Large intestine (tissue), 3 donors: ENCODE measurements around the gene SUGP1. TPM values are rescaled to one million over a fixed set of nuclear protein-coding genes. Genes with fewer than 3 reads are reported as not detected.
A peak's percentile ranks its signal among the peaks of the same experiment; 100 is the strongest.

Experiments
- DNase-seq, 2 donors: peaks; one replicate each; pipeline versions ENCODE4 v3.0.0 to v3.0.0-alpha.2; 2013
- H3K27ac ChIP-seq: one replicate; pipeline ENCODE4 v1.5.1; 2013; ENCODE audit warnings: low read length
- H3K27me3 ChIP-seq: 2 replicates; pipeline ENCODE4 v1.6.1; 2013; ENCODE audit warnings: low read length; ENCODE audit not compliant: control insufficient read depth, insufficient read depth
- H3K36me3 ChIP-seq: 2 replicates; pipeline ENCODE4 v1.6.1; 2013; ENCODE audit warnings: low read length; ENCODE audit not compliant: control insufficient read depth, insufficient read depth
- H3K4me1 ChIP-seq: one replicate; pipeline ENCODE4 v1.6.1; 2013; ENCODE audit warnings: low read length; ENCODE audit not compliant: control insufficient read depth, insufficient read depth
- H3K4me3 ChIP-seq: one replicate; pipeline ENCODE4 v1.5.1; 2013; ENCODE audit warnings: low read length
- H3K9me3 ChIP-seq: one replicate; pipeline ENCODE4 v1.6.1; 2013; ENCODE audit warnings: mild to moderate bottlenecking, low read depth, low read length, moderate library complexity; ENCODE audit not compliant: control insufficient read depth
- WGBS: methylation state at CpG from one replicate; pipeline ENCODE4 v1.1.5; 2013; ENCODE audit warnings: low lambda C conversion rate; ENCODE audit not compliant: insufficient coverage; 5-methylcytosine and 5-hydroxymethylcytosine counted together
- polyA plus RNA-seq: library from polyadenylated mRNA; unstranded; fragments of 120-200 nt; gene quantifications from one replicate; pipeline ENCODE4 v1.2.1, GENCODE V29; 2013

Gene SUGP1
- polyA plus RNA-seq, 1 donor, result 38.3 TPM

DNA sequence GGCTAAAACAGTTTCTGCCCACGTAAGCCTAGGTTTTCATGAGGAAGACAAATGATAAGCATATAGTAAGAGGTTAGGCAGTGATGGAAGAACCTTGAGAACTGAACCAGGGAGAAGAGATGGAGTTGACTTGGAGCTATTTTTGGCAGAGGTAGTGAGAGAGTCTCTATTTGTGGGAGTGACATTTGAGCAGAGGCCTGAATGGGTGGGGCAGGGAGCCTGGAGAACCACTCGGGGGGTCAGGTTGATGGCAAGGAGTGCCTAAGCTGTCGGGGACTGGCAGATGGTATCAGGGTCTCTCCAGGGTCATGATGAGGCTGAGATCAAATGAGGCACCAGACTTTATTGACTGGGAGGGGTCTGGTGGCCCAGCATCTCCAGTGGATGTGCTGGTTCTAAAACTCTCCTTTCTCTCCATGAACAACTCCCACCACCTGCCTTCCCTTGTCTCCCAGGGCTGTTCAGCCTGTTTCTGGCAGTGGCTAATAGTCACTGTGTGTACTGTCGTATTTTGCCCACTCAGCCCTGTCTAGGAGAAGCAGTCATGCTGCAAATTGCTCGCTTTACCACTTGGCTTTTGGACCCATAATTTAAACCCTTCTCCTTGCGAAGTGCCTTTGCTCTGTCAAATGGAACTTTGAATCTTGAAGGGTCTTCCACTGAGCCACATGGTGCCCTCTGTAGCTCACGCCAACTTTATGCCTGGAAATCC lies 3.9 kb upstream of the SUGP1 start:
- WGBS, result 88% methylated on average over 1 of the region's 7 CpGs

DNA sequence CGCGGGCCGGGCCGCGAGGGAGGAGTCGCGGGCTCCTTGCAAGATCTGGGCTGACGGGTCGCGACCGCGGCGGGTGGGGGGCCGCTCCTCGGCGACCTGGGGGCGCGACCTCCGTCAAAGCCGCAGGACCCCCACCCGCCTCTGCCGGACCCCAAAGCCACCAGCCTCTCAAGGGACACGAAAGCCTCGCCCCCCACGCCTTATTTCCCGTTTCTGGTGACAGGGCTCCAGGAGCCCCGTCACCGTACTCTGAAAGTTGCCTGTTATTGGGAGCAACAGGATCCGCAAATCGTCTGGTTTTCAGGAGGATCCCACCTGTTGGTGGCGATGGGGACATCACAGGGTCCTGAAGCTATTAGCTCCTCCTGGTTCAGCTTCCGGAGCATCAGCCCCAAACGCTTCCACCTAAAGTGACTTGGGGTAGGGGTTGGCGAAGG lies 850 bp upstream of the SUGP1 start:
- H3K4me1 ChIP-seq, result peaks cover 7% of the 10 kb centered on the region
- H3K27me3 ChIP-seq, result no peaks in the 10 kb centered on the region
- H3K27ac ChIP-seq, result peak overlapping the region; percentile 79
- no peaks in the 10 kb centered on the region for H3K9me3 ChIP-seq
- H3K36me3 ChIP-seq, result peaks cover 20% of the 10 kb centered on the region
- peak overlapping the region; percentile 94 for H3K4me3 ChIP-seq
- no peak for DNase-seq
- no CpG with 5 or more reads among the region's 34 CpGs for WGBS

More for the DNA sequence above, 3.9 kb upstream of the SUGP1 start:
- Histone ChIP-seq H3K4me3 (no peak overlapping the region), H3K4me1 (peaks cover 5% of the 10 kb centered on the region), H3K36me3 (peaks cover 37% of the 10 kb centered on the region), H3K9me3 (no peaks in the 10 kb centered on the region), H3K27ac (no peak overlapping the region), H3K27me3 (no peaks in the 10 kb centered on the region)
- no peak for DNase-seq

DNA sequence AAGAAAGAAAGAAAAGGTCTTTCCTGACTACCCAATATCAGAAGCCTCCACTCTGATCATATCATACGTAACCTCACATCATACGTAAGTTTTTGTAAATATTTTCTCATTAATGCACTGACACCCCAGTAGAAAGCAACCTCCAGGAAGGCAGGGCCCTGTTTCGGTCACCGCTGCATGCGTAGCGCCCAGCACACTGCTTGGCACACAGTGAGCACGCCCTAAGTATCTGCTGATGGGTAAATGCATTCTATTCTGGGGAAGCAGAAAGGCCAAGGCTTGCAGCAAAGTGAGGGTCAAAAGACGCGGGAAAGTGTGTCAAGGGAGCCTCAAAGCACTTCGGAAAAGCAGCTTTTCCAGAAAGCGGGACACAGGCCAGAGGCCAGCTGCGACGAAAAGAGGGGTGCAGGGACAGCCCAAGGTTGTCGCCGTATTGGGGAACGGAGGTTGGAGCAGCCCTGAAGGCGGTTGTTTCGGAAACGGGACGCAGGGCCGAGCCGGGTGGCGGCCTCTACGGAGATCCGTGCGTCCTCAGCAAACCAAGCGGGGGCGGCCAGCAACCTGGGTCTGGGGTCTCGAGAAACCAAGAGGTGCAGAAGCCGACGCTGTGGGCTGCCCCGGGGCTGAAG lies 463 bp downstream of the SUGP1 start:
- no CpG with 5 or more reads among the region's 32 CpGs for WGBS
- Histone ChIP-seq H3K36me3 (peaks cover 24% of the 10 kb centered on the region), H3K27ac (peak overlapping the region; percentile 79), H3K4me1 (peaks cover 7% of the 10 kb centered on the region), H3K27me3 (no peaks in the 10 kb centered on the region), H3K9me3 (no peaks in the 10 kb centered on the region), H3K4me3 (peak overlapping the region; percentile 94)
- DNase-seq, result no peak

DNA sequence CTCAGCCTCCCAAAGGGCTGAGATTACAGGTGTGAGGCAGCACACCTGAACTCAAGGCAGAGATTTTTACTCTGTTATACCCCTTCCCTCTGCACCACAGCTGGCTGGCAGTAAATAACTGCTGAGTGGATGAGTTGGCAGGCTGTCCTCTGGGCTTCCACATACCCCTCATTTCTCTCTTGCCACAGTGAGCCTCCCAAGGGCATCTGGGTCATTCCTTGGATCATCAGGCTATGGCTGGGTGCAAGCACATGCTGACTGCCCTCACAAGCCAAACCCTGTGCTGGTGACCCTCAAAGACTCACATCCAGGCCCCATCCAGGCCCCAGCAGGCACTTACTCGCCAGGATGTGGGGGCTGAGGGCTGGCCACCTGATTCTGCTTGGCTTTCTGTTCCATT lies 4.2 kb downstream of the SUGP1 start:
- WGBS, result no CpG with 5 or more reads among the region's 1 CpG
- H3K36me3 ChIP-seq, result peaks cover 31% of the 10 kb centered on the region

DNA sequence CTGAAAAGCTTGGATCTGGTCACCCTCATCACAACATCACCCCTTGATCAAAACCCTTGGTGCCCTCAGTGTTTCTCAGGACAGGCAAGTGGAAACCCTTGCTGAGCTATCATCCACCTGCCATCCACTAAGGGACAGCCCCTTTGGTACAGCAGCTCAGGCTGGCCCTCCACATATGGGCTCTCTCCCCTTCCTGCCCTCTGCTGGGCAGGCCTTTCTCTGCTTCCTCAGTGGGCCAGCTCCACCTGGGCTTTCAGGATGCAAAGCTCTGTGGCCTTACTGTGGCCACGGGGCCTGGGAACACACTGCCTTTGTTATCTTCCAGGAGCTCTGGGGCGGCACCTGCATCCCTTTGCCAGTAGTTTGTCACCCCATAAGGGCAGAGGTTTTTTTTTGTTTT lies 4.9 kb downstream of the SUGP1 start:
- H3K27ac ChIP-seq, result no peak overlapping the region
- no peak for DNase-seq
- H3K27me3 ChIP-seq, result no peaks in the 10 kb centered on the region
- H3K9me3 ChIP-seq, result no peaks in the 10 kb centered on the region
- H3K4me3 ChIP-seq, result no peak overlapping the region
- H3K36me3 ChIP-seq, result peaks cover 37% of the 10 kb centered on the region
- H3K4me1 ChIP-seq, result peaks cover 7% of the 10 kb centered on the region
- WGBS, result no CpG with 5 or more reads among the region's 2 CpGs

More for the DNA sequence above, 4.2 kb downstream of the SUGP1 start:
- H3K4me3 ChIP-seq, result no peak overlapping the region
- no peak overlapping the region for H3K27ac ChIP-seq
- no peaks in the 10 kb centered on the region for H3K9me3 ChIP-seq
- no peak for DNase-seq
- no peaks in the 10 kb centered on the region for H3K27me3 ChIP-seq
- peaks cover 7% of the 10 kb centered on the region for H3K4me1 ChIP-seq

GRCh38 chr19:19308373-19308772 lies 11.9 kb downstream of the SUGP1 start:
- H3K4me3 ChIP-seq, result no peak overlapping the region
- H3K27me3 ChIP-seq, result no peaks in the 10 kb centered on the region
- no peak for DNase-seq
- no peaks in the 10 kb centered on the region for H3K4me1 ChIP-seq
- peaks cover 74% of the 10 kb centered on the region for H3K36me3 ChIP-seq
- WGBS, result no CpG with 5 or more reads among the region's 10 CpGs
- no peaks in the 10 kb centered on the region for H3K9me3 ChIP-seq
- H3K27ac ChIP-seq, result no peak overlapping the region

DNA sequence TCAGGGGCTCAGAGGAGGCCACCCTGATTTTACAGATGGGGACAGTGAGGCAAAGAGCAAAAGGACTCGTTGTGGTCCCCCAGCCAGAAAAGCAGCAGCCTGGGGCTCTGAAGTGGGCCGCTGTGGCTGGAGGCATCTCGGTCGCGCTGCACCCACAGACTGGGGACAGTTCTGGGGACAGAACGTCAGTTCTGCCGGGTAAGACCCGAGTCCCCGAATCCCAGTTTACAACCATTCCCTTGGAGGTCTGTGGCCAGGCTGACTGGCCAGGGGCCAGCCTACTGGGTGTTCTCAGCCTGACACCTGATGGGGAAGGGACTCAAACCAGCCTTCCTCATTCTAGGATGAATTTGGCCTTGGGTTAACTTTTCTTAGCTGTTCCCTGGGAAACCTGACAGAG lies 14.1 kb downstream of the SUGP1 start:
- DNase-seq, result no peak
- no peaks in the 10 kb centered on the region for H3K9me3 ChIP-seq
- WGBS, result no CpG with 5 or more reads among the region's 9 CpGs
- H3K27me3 ChIP-seq, result no peaks in the 10 kb centered on the region
- no peaks in the 10 kb centered on the region for H3K4me1 ChIP-seq
- no peak overlapping the region for H3K4me3 ChIP-seq
- H3K27ac ChIP-seq, result no peak overlapping the region
- H3K36me3 ChIP-seq, result peaks cover 85% of the 10 kb centered on the region

DNA sequence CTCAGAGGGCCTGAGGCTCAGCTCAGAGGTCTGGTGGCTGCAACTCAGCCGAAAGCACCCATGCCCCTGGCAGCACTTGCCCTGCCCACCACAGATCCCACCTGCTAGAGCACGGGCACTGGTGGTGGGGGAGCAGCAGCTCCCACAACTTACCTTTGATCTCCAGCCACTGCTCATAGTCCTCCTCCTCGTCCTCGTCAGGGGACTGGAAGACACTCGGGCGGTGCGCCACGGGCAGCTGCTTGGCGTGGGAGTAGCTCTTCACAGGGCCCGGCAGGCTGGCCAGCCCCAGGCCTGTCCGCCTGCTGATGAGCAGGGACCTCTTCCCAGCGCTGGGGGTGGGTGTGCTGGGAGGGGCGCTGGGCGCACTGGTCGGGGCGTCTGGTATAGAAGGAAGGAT lies 14.6 kb downstream of the SUGP1 start:
- H3K36me3 ChIP-seq, result peaks cover 86% of the 10 kb centered on the region

DNA sequence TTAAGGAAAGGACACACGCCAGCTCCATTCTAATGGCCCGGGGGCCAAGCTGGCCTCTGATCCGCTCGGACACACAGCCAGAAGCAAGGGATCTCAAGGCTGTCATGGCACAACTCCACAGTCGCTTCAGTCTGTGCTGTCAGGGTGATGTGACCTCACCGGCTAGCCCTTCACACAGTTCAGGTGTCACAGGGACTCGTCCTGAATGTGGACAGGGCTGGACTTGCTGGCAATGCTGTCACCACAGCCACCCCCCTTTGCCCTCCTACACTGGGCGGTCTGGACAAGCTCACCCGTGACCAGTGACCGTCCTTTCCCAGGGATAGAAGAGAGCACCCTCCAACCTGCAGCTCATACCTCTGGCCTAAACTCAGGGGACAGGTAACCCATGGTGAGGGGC lies 15.2 kb downstream of the SUGP1 start:
- Histone ChIP-seq H3K4me3 (no peak overlapping the region), H3K36me3 (peaks cover 85% of the 10 kb centered on the region), H3K27ac (no peak overlapping the region), H3K9me3 (no peaks in the 10 kb centered on the region), H3K27me3 (no peaks in the 10 kb centered on the region), H3K4me1 (no peaks in the 10 kb centered on the region)
- WGBS, result no CpG with 5 or more reads among the region's 10 CpGs
- DNase-seq, result no peak

More for the DNA sequence above, 14.6 kb downstream of the SUGP1 start:
- H3K27me3 ChIP-seq, result no peaks in the 10 kb centered on the region
- H3K27ac ChIP-seq, result no peak overlapping the region
- WGBS, result no CpG with 5 or more reads among the region's 16 CpGs
- DNase-seq, result no peak
- H3K4me1 ChIP-seq, result no peaks in the 10 kb centered on the region
- H3K9me3 ChIP-seq, result no peaks in the 10 kb centered on the region
- H3K4me3 ChIP-seq, result no peak overlapping the region

DNA sequence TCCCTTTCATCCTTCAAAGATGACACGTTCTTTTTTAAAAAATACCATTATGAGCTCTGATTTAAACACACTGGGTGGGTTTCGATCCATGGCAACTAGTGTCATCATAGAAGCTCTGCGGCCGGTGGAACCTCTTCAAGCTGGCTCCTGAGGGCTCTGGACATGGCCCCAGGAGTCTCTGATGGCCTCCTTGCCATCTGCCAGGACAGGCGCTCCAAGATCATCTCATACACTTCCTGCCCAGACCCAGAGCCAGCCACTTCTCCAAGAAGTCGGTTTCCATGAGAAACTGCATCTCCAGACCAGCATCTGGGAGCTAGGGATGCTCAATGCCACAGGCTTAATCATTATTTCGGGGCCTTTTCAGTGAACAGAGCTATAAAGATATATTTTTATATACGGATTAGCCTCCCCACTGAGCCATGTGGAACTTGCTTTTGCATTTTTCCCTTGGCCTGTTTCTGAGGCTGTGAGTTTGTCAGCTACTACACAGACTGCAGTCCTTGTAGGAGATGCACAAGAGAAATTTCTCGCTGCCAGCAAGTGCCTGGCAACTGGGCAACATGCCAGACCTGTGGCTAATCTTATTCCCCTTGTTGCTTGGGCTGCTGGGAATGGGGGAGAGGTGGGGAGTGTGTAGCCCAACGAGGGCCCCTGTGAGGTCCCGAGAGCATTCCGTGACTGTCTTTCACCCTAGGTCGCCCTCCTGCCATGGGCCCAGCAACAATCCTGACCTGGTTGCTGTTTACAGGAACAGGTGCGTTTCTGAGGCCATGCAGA lies 15.9 kb downstream of the SUGP1 start:
- H3K27ac ChIP-seq, result no peak overlapping the region
- H3K4me1 ChIP-seq, result no peaks in the 10 kb centered on the region
- H3K36me3 ChIP-seq, result peaks cover 81% of the 10 kb centered on the region
- H3K4me3 ChIP-seq, result no peak overlapping the region
- 80% methylated on average over 1 of the region's 14 CpGs for WGBS
- DNase-seq, result no peak
- no peaks in the 10 kb centered on the region for H3K27me3 ChIP-seq
- no peaks in the 10 kb centered on the region for H3K9me3 ChIP-seq
